ELF-1 (cell line): Measurements from ENCODE around the gene CNGA2.
"Not testable (repeated sequence)": the region's sequence is repeated elsewhere in the genome, so short reads cannot be mapped to it uniquely, and the experiment has no call there.

ENCODE experiments used
- DNase-seq: peaks from one replicate; pipeline ENCODE4 v3.0.0-alpha.2; 2016; ENCODE audit warnings: low read depth, low spot score

CNGA2 gene

DNA sequence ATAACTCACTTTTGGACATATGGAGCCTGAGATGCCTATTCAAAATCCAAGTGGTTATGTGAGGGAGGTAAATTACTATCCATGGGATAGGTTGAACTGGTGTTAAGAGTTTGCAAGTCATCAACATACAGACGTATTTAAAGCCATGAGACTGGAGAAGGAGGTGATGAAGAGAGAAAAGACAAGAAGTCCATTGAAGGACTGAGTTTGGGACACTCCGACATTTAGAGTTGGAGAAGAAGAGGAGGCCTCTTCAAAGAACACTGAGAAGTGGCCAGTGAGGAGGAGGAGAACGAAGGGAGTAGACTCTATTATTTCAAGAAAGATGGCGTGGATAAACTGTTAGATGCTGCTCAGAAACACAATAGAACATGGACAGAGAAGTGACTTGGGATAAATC is at the start of gene CNGA2:
Gene CNGA2, plus strand, starts transcription at position 301 of the 400 bp plus-strand sequence. CDS start 3,738 bp downstream, outside the sequence.
- DNase-seq = no peak

DNA sequence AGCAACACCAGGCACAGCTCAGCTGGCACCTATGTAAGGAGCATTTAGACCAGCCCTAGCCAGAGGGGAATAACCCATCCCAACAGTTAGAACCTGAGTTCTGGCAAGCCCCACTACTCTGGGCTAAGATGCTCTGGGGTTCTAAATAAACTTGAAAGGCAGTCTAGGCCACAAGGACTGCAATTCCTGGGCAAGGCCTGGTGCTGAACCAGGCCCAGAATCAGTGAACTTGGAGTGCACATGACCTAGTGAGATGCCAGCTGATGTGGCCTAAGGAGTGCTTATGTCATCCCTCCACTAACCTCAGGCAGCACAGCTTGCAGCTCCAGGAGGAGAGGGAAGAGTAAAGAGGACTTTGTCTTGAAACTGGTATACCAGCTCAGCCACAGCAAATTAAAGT is 46.9 kb upstream of the CNGA2 start:
- DNase-seq = no peak

DNA sequence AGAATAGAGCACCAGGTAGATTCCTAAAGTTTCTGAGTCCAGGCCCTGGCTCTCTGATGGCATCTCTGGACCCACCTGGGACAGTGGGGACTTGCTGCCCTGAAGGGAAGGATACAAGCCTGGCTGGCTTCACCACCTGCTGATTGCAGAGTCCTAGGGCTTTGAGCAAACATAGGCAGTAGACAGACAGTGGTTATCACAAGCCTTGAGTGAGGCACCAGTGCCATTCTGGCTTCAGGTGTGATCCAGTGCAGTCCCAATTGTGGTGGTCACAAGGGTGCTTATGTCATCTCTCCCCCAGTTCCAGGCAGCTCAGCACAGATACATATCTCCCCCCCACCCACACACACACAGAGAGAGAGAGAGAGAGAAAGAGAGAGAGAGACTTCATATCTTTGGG is 45.9 kb upstream of the CNGA2 start:
- DNase-seq = no peak

DNA sequence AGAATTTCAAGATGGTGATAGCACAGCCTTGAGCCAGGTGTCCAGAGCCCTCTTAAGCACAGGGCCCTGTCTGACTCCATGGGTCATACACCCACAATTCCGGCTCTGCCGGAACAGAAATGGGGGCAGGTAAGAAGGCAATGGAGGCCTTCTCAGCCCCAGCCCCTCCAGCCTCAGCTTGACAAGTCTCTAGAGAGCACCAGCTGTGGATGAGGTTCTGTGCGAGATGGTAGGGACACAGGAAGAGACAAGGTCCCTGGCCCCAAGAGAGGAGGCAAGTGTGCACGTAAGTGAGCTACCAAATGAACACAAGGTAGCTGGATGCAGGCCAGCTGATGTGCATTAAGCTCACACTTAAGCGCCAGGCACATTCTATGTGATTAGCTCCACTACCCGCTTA is 41.7 kb upstream of the CNGA2 start:
- DNase-seq = no peak

DNA sequence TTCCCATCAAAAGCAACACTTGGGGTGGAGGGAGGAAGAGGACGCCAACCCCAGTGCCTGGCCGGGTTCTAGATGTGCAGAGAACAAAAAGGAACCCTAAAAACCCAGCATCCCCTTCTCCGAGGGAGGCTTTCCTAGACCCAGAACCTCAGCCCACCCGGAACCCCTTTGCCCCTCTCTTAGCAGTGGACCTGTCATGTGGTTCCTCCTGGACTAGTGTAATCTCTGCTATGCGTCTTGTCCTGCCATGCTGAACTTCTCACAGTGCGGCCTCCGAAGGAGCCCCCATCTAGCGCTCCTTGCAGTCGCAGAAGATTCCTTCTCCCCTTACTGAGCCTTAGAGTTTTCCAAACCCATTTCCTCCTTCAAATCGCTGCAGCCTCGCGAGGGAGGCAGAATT is 40.4 kb upstream of the CNGA2 start:
- DNase-seq = no peak

DNA sequence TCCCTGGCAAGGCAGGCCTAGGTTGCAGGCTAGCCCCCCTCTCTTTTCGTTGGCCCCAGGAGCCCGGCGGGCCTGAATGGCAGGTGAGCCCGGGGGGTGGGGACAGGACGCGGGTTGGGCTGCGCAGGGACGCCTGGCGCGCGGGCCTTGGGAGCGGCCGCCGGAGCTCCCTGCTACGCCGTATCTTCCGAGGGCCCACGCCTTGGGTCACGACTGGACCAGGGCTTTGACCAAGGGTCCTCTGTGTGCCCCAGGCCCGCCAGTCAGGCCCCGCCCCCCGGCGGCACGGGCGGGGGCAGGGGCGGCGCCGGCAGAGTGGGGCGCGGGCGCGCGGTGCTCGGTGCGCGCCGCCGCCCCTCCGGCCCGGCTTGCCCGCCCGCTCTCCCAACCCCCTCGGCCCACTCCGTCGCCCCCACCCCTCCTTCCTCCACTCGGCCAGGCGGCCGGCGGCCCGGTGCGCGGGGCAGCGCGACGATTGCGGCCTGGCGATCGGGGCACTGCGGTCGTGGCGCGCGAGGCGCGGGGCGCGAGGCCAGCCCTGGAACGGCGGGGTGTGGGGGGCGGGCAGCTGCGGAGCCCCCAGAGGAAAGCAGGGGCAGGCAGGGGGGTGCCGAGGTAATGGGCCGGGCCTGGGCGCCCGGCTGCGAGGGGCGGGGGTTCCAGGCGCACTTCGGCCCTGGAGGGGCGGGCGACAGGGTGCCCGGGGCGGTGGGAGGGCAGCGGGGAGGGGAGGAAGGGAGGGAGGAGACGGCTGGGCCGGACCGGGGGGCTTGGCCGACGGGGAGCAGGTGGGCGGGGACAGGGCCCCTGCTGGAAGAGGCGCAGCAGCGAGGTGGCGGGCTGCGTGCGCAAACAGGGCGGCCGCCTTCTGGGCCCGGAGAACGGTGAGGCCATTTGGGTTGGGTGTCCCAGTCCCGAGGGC is 39.6 kb upstream of the CNGA2 start, which contains the start of gene PRRG3:
Gene PRRG3, plus strand, starts transcription at position 798 of the 922 bp plus-strand sequence. CDS start 3,357 bp downstream, outside the sequence.
- peak; percentile 40 for DNase-seq

DNA sequence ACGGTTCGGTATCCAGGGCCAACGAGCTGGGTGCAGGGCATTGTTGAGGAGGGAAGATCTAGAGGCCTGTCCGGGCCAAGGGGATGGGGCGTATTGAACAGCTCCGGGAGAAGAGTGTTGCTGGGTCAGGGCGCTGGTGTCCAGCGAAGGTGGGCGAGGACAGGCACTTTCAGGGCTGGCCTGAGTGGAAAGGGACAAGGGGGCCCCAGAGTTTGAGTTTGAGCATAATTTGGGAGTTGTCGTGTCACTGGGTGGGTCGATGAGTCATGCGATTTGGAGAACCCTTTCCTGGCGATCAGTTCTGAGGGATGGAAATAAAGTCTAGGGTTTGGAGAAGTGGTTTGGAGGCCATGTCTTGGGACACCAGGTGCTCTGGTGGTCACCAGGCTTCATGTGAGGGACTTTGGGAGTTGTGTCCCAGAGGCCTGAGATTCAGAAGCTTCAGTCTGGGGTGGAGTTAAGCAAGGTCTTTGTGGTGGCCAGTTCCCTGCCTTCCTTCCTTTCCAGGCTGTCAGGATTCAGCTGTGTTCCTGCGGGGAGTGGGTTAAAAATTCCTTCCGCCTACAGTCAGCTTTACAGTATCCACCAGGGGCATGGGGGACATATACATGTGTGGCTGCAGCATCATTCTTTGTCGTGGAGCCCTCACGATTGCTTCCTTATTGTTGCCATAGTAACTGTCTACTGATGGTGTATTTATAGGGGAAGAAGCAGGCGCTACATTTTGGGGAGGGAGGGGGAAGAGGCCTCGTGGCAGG is 38.8 kb upstream of the CNGA2 start:
- DNase-seq = no peak

DNA sequence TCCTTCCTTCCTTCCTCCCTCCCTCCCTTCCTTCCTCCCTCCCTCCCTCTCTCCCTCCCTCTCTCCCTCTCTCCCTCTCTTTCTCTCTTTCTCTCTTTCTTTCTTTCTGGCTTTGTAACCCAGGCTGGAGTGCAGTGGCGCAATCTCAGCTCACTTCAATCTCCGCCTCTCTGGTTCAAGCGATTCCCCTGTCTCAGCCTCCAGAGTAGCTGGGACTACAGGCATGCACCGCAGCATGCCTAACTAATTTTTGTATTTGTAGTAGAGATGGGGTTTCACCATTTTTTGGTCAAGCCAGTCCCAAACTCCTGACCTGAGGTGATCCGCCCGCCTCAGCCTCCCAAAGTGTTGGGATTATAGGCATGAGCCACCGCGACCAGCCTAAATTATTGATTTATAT is 37.5 kb upstream of the CNGA2 start:
- DNase-seq = not testable (repeated sequence)

DNA sequence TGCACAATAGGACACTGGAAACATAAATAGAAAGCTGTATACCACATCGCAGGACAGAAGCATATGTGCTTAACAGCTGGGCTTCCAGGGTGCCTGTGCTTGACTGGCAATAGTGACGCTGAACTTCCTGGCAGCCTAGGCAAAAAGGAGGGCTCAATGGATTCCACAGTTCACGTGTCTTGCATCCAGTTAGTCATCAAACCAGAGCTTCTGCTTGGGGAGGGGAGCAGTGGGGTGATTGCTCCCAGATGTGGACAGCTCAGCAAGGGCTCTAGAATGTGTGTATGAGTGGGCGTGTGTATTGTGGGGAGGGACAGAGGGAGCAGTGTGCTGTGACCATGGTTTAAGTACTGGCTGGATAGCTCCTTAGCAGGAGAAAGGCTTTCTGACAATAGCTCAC is 37.0 kb upstream of the CNGA2 start:
- no peak for DNase-seq

DNA sequence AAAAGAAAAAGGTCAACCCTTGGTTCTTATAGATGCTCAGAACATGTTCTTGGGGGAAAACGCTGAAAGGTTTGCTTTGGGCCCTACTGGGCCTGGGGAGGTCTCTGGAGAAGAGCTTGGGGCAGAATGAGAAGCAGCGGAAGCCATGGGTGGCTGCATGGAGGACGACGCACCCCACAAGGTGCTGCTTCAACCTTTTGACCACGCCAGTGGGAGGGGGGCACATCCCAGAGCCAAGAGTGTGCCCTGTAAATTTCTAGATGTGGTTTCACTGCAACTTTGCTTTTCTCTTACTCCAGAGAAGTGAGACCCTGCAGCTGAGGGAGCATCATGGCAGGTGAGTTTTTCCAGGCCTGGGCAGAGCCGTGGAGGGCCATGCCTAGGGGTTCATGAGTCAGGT is 36.1 kb upstream of the CNGA2 start:
- no peak for DNase-seq

DNA sequence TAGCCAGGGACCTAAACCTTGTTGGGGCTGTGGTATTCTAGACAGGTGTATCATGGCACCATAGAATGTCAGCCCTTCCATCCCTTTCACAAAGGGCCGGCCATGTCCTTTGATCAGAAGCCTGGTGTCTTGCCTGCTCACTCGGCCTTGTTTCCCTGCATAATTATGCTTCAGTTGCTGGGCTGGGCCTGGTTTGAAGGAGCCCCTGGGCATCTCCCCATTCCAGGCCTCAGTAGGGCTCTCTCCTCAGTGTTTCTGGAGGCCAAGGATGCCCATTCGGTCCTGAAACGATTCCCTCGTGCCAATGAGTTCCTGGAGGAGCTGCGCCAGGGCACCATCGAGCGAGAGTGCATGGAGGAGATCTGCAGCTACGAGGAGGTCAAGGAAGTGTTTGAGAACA is 34.8 kb upstream of the CNGA2 start:
- no peak for DNase-seq

DNA sequence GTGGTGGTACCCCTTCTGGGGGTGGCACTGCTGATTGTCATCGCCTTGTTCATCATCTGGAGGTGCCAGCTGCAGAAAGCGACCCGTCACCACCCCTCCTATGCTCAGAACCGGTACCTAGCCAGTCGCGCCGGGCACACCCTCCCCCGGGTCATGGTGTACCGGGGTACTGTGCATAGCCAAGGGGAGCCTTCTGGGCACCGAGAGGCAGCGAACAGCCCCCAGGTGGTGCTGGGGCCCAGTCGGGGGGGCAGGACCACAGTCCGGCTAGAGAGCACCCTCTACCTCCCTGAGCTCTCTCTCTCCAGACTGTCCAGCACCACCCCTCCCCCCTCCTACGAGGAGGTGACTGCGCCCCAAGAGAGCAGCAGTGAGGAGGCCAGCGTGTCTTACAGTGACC is 34.0 kb upstream of the CNGA2 start:
- DNase-seq = no peak

DNA sequence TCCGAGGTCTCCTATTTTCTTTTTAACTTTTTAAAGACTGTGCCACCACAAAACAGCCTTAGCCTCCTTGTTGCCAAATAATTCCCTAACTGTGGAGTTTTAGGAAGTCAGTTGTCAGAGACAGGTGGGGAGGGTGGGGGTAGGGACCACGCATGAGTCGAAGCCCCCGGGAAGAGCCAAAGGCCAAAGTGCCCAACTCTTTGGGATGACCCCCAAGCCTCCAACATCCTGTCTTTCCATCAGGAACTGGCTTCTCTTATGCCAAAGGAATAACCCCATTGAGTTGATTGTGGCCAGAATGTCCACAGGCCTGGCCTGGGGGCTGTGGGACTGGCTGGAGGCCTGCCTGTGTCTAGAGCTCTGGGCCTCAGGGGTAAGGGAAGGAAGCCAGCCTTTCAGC is 33.5 kb upstream of the CNGA2 start:
- DNase-seq = no peak

DNA sequence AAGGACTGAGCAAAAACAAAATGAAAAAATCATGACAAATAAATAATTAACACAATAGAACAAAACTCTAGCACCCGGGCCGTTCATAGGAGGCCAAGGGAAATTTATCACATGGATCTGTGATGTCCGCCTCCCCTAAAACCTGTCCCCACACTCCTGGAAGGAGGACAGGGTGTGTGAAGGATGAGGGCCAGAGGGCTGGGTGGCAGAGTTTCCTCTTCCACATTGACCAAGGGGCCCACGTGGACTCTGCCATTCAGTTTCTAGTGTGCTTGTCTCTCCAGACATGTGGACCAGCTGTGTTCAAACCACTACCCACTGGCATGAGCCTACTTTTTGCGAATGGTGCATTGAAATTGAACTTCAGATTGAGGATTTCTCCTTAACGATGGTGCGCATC is 33.0 kb upstream of the CNGA2 start:
- DNase-seq = no peak

DNA sequence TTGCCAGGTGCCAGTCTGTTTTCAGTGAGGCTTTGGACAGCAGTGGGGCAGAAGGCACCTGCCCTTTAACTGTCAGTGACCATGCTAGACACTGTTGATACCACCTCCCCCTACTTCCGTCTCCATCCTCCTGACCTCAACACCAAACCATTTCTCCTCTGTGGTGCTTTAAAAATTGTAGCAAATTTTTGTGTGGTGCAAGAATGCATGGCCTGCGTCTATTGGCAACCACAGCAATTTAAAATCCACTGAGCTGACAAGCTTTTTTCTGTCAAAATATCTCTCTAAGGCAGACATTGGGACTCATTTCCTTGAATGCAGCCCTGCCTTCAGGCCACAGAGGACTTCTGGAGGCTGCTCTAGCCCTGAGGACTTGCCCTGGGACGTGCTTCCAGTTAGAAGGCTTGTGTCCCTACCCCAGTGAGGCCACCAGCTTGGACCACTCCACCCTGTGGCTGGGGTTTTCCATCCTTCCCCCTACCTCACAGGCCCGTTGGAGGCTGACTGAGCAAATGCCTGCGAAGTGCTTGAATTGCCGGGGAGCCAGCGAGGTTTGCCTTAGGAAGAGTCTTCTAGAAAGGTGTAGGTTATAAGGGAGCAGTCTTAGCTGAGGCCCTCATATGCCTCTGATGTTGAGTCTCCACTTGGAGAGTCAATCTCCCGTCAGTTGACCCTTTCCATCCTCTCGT is 32.4 kb upstream of the CNGA2 start:
- no peak for DNase-seq

DNA sequence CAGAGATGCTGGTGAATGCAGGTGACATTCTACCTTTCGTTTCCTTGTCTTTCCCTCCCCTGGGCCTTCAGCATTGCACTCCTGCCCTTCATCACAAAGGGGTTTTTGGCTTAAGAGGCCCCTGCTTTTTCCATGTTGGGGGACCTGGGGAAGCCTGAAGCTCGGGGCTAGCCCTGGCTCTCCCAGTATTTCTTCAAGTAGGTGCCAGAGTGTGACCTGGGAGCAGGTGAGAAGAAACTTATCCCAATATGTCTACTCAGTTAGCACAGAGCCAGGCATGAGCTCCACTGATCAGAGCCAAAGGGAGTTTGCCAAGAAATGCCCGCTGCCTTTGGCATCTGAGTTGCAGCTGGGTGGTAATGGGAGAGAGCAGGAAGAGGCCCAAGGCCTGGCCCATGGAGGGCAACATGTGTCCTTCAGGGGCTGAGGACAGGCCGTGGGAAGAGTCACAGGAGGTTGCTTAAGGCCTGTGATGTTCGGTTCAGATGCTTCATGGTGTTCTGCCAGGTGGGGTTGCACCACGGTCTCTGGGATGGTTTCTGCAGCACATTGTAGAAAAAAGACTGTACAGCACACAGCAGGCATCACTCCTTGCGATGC is 31.7 kb upstream of the CNGA2 start:
- DNase-seq = no peak

DNA sequence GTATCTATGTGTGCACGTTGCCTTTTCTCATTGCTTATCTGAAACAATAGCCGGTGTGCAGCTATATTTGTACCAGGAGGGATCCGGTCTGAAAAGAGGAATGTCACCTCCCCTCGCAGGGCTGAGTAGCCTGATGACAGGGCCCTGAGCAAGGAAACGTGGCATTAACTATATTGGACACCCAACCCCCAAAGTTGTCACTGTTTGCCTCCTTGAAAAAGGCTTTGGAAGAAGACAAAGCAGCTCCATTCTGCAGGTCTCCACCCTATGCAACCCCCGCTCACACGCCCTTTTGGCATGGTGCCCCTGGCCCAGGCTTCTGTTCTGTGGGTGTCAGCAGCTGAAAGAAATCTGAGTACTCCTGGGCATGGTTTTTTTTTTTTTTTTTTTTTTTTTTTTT is 31.1 kb upstream of the CNGA2 start:
- DNase-seq = no peak

DNA sequence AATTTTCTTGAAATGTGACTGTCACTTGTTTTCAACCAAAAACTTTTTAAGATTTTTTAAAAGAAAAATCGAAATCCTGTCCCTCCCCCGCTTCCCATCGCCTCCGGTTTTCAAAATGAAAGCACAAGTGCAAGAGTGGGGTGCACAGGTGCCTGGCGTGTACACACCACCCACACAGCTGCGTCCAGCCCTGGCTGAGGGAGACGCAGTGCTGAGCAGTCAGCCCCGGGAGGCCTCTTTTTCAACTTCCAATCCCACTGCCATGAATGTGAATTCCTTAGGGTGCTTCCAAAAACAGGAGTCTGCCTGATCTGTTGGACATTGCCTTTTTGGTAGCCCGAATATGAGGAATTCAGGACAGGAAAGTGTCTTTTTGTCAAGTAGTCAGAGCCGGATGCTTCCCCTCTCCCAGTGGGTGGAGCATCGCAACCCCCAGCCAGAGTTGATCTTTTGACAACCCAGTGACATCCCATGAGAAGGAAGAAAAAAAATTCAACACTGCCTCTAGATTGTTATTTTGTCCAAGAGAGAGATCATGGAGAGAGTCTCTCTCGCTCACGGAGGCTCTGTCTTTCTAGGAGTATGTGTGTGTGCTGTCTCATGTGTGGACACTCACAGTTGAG is 30.4 kb upstream of the CNGA2 start:
- no peak for DNase-seq

DNA sequence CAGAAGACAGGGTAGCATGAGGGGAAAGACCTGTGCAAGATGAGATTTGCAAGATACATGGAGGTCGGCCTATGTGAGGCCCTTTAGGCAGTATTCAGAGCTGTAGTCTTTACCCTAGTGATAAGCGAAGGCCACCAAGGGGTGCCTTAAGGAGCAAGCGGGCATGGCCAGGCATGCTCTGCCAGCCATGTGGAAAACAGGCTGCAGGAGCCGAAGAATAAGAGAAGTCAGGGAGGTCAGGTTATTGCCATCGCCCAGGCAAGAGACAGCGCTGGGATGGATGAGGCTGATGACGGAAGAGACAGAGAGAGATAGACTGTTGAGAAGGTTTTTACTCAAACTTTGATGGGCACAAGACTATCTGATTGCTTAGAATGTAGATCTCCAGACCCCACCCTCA is 25.7 kb upstream of the CNGA2 start:
- no peak for DNase-seq

DNA sequence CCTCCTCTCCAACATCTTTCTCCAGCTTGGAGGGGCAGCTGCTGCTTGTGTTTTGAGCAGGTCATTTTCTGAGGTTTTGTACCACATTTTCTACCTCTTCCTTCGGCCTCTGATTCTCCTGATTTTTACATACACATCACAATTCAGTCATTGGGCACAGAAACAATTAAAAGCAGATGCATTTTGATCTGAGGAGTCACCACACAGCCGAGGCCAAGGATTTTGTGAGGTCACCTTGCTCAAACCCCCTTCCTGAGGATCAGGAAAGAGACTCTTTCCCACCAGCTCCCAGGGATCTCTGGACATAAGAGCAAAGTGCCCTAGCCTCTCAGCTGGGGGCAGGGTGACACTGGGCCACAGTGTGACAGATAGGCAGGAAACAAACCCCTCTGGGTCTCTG is 24.1 kb upstream of the CNGA2 start:
- DNase-seq = no peak

DNA sequence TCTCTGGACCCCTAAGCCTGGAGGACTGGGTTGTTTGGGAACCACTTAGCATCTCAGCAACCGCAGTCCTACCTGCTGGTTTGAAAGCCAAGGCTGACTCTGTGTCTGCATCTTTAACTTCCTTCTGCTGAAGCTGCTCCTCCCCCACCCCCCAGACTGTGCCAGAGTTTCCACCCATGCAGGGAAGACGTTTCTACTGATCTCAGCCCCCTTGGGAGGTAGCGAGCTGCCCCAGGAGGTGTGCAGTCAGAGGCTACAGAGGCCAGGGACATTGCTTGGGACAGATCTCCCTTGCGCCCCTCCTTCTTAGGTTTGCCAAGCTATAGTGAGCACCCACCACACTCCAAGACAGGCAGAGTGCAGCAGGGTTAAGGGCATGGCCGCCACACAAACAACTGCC is 23.4 kb upstream of the CNGA2 start:
- DNase-seq = no peak
